COR-L47 (cell line): Measurements from ENCODE around the gene NGB.
A peak's percentile ranks its signal among the peaks of the same experiment; 100 is the strongest.
"Not testable (repeated sequence)": the region's sequence is repeated elsewhere in the genome, so short reads cannot be mapped to it uniquely, and the experiment has no call there.

Source experiments
- DNase-seq: peaks from one replicate; lab custom pipeline; 2025; lab: John Stamatoyannopoulos, UW

Gene NGB, protein sequence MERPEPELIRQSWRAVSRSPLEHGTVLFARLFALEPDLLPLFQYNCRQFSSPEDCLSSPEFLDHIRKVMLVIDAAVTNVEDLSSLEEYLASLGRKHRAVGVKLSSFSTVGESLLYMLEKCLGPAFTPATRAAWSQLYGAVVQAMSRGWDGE

DNA sequence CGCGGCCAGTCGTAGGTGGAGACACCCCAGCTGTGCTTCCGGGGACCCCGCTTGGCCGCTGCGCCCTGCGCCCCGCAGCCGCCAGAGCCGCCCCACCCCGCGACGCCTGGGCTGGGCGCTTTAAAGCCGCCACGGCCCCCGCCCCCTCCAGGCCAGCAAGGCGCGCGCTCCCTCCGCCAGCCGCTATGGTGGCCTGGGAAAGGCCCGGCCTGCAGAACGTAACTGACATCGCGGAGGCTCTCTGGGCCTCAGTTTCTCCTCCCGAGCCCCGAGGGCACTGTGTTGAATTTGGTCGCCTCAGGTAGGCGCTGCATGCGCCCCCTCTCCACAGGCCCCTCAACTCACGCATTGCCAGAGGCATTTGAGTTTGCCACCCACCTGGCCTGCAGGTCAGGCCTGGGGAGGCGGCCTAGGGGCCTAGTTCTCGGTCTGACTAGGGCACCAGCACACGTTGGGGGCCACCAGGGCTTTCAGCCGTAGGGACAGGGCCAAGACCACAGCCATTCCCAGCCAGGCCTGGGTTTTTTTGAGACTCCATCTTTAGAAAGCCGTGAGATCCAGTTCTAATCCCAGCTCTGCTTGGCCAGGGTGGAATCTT lies at the start of gene NGB:
TSS of gene NGB (minus strand) at position 94 of the 598 bp plus-strand sequence. CDS start 269 bp downstream, outside the sequence.
- DNase-seq: no peak

GRCh38 chr14:77320238-77320935 lies 49.4 kb upstream of the NGB start, which contains the start of gene POMT2:
POMT2 (minus strand) TSS chr14:77320883; CDS start chr14:77320681, 202 bp downstream.
- DNase-seq: peak; percentile 95

DNA sequence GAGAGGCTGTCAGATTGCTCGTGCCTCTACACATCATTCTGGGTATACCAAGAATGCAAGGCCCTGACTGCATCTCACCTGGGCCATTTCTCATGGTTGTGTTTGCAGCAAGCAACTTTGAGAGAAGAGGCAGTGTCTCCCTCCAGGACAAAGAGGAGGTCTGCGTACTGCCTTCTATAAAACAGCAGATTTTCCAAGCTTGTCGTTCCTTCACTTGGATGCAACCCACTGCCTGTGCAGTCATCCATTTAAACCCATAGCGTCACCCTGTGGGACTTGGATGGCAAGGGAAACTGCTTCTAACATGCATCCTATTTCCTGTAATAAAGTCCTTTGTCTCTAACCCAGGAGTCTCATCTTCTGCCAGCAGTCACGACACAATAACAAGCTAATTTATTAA lies 48.4 kb upstream of the NGB start:
- DNase-seq: peak; percentile 13

DNA sequence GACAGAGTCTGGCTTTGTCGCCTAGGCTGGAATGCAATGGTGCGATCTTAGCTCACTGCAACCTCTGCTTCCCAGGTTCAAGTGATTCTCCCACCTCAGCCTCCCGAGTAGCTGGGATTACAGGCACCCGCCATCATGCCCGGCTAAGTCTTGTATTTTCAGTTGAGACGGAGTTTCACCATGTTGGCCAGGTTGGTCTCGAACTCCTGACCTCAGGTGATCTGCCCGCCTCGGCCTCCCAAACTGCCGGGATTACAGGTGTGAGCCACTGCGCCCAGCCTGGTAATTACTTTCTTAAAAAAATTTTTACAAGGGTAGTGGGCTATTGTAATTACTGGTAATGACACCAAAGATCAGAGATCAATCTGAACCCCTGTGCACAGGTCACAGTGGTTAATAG lies 47.8 kb upstream of the NGB start:
- not testable (repeated sequence) for DNase-seq

- no peak for DNase-seq
Measured at GRCh38 chr14:77318006-77318553, 47.1 kb upstream of the NGB start.

GRCh38 chr14:77316872-77317301 lies 45.9 kb upstream of the NGB start:
- no peak for DNase-seq

- no peak for DNase-seq
Measured at GRCh38 chr14:77316195-77316505, 45.1 kb upstream of the NGB start.

GRCh38 chr14:77314539-77315457 lies 43.8 kb upstream of the NGB start:
- DNase-seq: peak; percentile 55

GRCh38 chr14:77314043-77314442 lies 43.0 kb upstream of the NGB start:
- DNase-seq: no peak

- no peak for DNase-seq
Measured at GRCh38 chr14:77313371-77313770, 42.4 kb upstream of the NGB start.

- no peak for DNase-seq
Measured at GRCh38 chr14:77311217-77311616, 40.2 kb upstream of the NGB start.

DNA sequence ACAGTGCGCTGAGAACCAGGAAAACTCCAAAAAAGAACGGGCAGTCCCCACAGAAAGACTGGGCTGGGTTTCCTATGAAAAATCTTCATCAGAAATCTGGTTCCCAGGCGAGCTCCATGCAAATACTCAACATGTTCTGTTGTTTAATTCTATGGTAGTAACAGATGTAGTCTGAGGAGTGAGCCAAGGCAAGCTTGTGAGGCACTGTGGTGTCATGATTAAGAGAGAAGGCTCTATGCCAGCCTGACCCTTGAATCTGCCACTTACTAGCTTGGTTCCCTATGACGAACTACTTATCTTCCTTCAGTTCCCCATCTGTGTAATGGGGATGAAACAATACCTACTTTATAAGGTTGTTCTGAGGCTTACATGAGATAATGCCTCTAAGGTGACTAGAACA lies 39.0 kb upstream of the NGB start:
- no peak for DNase-seq

DNA sequence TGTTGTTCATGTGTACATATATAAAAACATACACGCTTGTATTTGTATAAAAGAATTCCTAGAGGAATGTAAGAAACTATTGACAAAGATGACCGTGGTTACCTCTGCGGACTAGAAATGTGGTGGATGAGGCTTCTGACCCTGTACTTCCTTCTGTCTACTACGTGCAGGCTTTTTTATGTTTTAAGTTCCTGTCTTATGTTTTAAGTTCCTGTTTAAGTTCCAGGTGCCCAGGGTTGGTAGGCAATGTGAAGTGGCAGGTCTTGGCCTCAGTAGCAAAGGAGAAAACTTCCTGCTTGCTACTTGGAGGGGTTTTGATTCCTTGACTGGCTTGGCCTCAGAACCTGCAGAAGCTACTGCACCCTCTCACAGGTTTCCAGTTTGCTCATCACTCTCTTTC lies 38.1 kb upstream of the NGB start:
- DNase-seq: no peak

DNA sequence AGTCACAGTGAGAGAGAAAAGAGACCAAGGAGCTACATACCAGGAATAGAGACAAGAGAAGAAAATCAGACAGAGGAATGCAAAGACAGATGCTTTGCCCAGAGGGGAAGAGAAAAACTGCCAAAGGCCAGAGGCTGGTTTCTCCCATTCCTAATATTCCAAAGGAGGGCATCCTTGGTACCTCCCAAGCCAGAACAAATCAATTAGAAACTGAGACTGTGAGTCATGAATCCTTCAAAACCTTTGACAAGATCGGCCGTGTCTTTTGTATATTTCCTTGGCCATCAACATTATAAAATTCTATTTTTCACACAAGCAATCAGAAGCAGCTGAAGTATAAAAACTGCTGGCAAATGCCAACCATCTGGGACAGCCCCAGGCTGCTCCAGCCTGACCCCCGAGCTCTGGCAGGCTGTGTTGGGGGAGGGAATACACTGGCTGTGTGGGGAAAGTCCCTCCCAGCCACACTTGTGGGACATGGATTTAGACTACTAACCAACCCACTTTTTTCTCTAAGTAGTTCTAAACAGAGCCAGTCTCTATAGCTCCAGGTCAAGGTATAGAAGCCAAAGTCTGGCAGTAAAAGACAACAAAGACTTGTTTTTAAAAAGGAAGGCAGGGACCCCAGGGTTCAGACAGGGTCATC lies 36.0 kb upstream of the NGB start:
- no peak for DNase-seq

DNA sequence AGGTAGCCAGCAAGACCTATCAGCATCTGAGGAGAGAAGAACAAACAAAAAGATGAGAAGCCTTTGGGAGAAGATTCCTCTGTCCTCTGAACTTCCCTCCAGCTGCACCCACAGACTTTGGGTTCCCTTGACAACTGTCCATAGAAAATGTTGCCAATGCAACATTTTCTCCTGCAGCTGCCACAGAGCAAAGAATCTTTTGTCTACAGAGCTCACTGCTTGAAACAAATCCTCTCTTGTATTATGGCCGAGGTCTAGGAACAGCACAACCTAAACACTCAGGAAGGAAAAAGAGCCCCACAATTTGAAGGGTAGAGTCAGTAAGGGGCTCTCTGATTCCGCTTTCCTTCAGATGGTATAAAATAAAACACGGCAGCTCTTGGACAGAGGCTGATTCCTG lies 35.4 kb upstream of the NGB start:
- no peak for DNase-seq

- no peak for DNase-seq
Measured at GRCh38 chr14:77305696-77306095, 34.7 kb upstream of the NGB start.

DNA sequence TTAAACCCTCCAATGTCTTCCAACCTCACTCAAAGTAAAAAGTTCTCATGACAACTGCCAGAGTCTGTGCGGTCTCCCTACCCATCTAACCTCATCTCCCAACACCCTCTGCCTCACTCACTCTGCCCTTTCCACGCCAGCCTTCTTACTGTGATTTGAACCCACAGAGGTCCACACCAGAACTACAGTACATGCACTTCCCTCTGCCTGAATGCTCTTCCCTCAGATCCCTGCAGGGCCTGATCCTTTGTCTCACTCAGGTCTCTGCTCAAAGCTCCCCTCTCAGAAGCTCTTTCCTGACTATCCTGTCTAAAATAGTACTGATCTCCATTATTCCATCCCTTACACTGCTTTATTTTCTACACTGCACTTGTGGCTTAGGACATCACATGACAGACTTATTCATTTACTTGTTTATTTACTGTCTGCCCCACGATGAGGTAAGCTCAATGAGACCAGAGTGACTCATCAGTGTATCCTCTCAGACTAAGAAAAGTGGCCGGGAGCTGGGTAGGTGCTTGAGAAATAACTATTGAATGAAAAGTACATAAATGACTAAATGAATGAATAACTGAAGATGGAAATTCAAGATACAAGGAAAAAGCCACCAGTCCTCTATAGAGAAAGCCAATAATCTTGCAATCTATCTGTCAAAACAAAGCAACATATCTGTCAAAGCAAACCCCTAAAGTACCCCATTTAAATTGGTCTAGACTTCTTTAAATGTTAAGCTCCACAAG lies 32.6 kb upstream of the NGB start:
- peak; percentile 20 for DNase-seq

- no peak for DNase-seq
Measured at GRCh38 chr14:77302926-77303325, 31.9 kb upstream of the NGB start.

GRCh38 chr14:77301103-77301502 lies 30.1 kb upstream of the NGB start:
- DNase-seq: peak; percentile 68

DNA sequence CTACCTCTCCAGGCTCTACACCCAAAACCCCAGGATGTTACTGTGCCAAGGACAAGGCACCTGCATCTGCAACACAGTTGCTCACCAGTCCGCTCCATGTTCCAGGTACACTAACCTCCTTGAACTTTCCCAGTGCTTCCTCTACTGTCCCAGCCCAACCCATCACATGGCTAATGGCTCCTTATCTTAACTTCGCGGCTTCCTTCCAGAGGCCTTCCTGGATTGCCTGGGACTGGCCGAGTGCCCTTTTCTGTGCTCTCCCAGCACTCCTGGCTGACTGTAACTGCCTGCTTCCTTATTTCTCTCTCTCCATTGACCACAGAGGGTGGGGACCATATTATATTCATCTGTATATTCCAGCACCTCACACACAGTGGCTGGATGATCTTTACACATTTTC lies 28.8 kb upstream of the NGB start:
- no peak for DNase-seq

DNA sequence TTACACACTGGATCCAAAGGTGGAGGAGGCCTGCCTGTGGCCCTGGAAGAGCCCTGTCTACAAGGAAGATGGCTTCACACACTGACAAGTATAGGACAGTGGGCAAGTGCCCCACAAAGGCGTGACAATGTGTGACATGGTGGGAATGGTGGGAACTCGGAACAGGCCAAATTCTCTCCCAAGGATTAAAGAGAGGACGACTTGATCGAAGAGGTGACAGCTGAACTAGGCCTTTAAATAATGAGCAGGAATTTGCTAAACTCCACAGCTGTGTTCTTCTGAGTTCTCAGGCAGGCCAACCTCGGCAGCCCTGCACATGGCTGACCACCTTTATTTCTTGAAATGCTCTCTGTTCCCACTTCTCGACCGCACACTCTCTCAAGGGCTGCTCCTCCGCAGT lies 25.9 kb upstream of the NGB start:
- no peak for DNase-seq
